ENCODE data around the gene STK40.

STK40 gene

DNA sequence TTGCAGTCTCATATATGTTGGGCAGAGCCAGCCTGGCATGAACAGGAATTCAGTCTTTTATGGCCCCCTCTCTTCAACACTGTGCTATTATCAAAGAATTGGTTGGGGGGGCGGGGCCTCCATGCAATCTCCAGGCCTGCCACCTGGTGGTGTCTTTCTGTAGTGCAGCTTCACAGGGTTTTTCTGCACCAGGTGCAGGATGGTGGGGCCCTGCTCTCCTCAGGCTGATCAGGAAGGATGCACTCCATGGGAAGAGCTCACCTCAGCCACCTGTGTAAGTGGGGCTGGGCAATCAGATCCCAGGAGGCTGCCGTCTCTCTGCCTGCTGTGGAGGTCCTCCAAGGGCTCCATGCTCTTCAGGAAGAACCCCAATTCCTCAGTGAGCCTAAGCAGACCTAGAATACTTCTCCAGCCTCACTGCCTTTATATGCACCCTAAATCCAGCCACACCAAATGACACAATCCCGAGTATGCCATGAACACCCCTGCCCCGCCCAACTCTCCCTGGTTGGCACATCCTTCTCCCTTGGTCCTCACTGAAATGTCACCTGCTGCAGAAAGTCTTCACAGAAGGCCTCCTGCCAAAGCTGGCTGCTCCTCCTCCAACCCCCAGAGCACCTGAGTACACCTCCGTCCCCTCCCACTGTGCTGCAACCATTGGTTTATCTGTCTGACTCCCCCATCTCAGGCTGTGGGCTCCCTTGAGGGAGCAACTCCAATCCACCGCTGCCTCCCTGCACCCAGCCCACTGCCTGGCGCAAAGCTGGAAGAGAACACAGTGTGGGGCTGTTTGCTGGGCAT lies 16.5 kb downstream of the STK40 start:
- peak; percentile 82 for DNase-seq

DNA sequence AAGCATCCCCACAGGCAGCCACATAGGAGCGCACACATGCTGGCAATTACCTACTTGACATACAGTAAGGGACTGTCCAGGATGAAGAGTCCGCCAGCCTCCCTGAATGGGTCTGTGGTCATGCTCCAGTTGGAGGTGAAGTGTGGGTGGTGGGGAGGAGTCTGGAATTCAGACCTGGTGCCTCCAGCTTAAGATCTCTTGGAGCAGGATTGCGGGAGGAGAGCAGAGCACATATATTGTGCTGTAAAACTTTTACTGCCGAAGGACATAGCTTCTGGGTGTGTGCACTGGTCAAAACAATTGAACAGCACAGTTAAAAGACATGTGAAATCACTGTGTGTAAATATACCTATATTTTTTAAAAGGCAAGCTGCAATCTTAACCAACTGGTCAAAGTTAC lies 17.9 kb downstream of the STK40 start:
- DNase-seq: no peak

GRCh38 chr1:36367066-36367465 lies 18.7 kb downstream of the STK40 start:
- no peak for DNase-seq

DNA sequence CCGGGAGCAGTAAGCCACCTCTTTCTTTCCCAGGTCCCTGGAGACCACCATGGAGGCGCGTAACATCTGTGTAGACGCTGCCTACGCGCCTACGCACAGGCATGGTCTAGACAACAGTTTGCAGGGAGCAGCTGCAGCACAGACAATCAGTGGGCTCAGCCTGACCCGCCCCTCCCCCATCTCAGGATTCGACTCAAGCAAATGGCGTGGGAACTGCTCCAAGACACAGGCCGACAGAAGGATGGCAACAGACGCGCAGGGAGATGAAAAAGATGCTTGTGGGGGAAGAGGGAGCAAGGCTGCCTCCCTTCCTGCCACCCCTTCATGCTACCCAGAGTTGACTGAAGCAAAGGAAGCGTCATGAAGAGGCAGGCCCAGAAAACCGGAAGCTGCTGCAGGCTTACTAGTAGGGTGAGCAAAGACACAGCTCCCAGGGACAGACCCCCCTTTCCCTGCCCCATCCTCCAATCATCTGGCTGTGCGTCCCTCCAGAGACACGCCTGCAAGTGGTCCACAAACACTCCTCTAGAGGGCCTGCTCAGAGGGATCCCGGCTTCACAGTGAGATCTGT lies 19.5 kb downstream of the STK40 start:
- peak; percentile 59 for DNase-seq

DNA sequence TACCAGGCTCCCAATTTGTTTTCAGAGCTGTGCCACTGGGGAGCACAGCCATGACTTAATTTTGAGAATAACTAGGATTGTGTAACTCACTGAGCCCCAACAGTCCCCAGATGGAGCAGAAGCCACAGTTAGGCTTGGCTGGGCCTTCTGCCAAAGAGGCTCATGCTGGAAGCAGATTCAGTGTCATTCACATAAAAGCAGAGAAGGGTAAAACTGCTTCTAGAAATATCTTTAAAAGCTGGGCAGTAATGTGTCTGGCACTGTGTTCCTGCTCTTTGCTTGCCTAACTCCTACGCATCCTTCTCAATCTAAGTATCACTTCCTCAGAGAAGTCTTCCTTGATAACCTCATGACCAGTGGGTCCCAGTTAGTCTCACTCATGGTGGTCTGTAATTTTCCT lies 20.3 kb downstream of the STK40 start:
- no peak for DNase-seq

DNA sequence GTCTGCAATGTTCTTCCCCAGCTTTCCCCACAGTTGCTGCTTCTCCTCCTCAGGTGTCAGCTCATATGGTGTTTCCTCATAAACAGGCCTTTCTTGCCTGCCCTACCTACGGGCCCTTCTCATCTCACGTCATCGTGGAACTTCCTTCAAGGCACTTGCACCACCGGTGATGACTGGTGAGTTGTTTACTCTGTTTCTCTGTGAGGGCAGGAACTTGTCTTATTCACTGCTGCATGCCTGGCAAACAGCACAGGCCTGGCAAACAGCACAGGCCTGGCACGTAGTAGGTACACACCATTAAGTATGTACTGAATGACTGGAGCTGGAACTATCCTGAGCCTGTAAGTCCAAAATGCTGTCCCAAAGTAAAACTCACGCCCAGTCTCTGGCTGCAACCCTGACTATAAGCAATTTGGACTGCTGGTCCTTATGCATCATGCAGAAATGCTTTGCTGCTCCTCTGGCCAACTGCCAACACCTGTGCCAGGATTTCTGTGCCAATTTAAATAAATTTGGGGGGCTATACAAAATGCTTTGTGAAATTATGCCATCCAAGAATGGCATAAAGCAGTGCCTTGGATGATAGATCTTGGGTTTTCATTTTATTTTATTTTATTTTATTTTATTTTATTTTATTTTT lies 25.7 kb downstream of the STK40 start:
- DNase-seq: peak; percentile 30

GRCh38 chr1:36359383-36359782 lies 26.3 kb downstream of the STK40 start:
- no peak for DNase-seq

- DNase-seq: no peak
These were observed 27.1 kb downstream of the STK40 start for GRCh38 chr1:36358514-36359084.

GRCh38 chr1:36355811-36356210 lies 29.9 kb downstream of the STK40 start:
- no peak for DNase-seq

DNA sequence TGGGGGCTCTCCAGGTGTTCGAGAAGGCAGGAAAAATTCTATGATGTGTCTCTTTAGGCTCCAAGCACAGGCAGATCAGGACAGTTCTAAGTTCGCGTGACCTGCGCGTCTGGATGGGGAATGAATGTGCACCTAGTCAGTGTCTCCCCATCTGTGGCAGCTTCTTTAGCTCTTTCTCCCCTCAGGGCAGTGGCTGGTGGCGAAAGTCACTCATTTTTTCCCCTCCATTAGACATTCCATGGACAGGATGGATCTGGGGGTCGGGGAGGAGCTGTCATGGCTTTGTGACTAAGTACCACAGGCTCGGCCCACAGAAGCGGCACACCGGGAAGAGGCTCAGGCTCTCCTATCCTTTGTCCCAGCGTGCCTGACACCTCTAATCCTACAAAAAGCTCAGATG lies 31.2 kb downstream of the STK40 start:
- DNase-seq: no peak

DNA sequence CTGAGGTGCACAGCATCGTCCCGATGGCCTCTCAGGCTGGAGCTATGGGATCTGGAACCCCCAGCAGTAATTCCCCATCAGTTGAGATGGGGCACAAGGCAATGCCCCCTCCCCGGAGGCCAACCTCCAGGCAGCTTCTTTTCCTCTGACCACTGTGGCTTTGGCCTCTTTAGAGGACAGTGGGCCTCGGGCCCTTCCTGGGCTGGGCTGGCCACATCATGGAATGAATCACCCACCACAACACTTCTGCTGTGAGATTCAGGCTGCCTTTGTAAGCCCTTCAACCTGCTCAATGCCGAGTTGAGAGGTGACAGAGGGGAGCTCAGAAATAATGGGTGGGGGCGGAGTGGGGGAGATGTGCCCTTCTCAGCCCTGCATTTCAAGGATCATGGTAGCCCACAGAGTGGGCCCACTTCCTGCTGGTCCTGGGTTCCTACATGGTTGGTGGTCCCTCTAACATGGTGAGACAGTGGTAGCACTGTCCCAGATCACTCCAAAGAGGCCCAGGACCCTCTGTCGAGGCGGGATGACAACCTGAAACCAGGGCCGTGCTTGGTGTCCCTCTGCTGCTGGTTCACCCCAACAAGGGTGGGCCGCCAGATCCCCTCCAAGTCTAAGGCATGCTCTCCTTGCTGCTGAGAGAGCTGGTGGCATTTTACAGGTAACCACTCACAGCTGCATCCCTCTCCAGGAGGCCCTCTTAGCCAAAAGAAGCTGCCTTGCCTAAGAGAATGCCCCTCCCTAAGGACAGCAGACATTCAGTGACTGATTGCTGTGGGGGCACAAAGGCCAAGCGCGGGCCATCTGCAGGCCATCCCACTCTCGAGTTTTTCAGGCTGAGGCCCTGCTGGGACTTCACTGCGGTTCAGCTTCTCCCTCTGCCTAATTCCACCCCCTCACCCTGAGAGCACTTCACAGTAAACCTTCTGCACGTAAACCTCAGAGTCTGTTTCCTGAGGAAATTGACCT lies 32.5 kb downstream of the STK40 start:
- no peak for DNase-seq

DNA sequence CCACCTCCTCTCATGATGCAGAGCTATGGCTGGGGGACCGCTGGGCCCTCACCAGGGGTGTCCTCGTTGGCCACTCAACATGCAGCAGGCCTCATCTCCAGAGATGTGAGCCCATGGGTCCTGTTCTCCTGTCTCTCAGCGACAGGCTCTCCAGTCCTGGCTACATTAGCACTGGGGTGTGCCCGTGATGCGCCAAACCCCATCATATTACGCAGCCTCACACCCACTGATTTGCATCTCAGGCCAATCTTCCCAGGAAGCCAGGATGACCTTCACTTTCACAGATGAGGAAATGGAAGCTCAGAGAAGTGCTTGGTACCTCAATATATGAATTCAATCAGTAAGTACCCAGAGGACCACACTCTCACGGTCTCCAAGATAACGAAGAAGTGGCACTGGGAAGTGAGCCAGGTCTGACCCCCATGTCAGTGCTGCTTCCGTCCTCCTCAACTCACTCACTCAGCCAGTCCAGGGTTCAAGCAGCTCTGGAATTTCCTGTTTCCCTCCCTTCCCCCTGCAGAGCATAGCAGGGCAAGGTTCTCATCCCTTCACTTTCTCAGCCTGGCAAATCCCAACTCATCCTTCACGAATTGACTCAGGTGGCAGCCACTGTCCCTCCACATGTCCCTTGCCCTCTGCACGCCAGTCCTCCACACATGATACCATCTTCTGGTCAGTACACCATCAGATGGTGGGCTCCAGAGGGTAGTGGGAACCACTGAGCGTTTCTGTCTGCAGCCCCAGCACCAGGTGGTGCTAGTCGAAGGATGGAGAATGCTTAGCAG lies 33.4 kb downstream of the STK40 start:
- DNase-seq: no peak

DNA sequence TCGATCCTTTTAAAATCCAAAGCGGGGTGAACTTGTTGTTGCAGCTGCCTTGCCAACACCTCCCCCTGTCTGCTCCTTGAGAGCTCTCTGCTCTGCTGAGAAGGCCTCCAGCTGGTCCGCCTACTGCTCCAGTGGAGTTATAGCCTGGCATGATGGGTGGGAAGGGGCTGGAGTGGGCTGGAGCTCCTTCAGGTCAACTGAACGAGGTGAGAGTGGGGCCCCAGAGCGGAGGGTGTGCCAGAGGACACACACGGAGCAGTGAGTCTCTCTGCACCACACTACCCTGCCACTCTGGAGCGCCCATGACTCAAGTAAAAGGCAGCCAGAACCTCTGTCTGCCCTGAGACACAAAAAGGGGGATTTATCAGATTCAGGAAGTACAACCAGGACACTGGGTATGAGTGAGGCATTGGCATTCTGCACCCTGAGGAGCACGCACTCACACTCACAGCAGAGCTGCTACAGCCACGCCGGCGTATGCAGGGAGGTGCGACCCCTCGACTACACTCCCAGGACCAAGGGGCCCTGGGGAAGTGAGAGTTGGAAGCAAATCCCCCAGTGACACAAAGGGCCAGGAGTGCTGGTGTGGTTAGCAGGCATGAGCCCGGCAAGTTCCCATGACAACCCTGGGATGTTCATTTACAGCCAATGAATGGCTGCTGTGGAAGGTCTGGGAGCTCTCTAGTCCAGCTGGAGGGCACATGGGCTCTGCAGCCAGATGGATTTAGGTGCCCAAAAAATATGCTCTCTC lies 34.3 kb downstream of the STK40 start:
- DNase-seq: no peak

DNA sequence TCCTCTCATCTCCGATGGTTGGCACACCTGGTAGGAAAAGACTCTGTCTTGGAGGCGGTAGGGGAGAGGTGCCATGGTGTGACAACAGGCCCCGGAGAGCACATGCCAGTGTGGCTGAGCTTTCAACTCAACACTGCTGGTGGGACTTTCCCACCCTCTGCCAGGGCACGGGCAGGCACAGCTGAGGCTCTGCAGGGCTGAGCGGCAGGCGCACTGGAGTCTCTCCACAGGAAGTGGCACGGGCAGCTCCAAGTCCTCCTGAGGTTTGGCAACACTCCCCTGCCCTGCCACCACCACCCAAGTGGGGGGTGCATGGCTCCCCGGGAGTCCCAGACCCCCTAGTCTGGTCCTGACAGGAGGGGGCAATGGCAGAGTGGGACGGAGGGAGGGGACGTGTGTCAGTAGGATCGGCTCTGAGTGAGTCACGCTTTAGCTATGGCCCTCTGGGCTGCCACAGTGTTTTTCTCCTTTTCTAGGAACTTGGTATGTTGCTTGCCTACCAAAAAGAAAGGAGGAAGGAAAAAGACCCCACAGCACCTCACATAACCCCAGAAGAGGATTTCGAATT lies 35.0 kb downstream of the STK40 start:
- DNase-seq: peak; percentile 43

DNA sequence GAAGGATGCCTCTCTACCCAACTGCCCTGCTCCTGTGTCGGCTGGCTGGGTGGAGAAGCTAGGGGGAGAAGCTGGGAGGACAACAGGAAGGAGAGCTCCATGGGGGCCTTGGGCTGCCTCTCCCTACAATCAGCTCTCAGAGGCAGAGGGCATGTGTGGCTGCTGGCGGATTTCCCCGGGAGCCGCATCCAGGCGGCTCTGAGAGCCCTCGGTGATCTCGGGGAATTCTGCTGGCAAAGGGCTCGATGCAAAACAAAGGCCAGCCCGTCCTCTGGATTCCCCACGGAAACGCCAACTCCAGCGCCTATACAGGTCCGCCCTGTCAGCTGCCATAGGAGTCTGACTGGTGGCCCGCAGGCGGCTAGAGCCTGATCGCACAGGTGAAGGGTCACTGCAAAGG lies 35.9 kb downstream of the STK40 start:
- DNase-seq: no peak

DNA sequence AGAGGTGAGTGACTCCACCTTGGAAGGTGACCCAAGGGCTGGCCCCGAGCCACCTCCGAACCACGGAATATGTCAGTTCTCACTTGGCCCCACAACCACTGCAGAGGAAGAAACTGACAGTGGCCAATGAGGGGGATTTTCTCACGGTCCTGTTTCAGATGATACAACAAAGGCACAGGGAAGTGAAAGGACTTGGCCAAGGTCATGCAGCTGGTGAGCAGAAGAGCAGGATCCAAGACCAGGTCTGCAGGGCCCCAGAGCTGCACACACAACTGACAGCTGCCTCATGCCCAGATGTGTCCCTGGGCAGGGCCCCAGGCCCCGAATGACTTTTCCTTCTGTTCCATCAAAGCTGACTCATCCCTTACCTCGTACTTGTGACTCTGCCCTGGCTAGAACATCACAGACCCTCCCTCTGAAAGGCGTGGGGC lies 36.5 kb downstream of the STK40 start:
- DNase-seq: no peak

- no peak for DNase-seq
These were observed 38.9 kb downstream of the STK40 start for GRCh38 chr1:36346741-36347370.

- DNase-seq: no peak
These were observed 40.4 kb downstream of the STK40 start for GRCh38 chr1:36345353-36345752.

DNA sequence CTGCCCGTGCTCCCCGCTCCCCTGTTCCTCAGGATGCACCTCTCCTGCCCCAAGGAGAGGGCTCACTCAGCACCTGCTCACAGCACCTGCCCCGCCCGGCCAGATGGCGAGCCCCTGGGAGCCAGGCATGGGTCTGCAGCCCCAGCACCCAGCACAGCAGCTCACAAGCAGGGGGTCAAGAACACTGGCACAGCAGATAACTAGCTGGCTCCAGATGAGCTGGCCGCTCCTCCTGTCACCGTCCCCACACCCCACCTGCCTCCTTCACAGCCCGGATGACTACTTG lies 41.4 kb downstream of the STK40 start:
- no peak for DNase-seq

- no peak for DNase-seq
These were observed 41.9 kb downstream of the STK40 start for GRCh38 chr1:36343651-36344394.

Measured in effector CD4-positive, alpha-beta T cell (primary cell).